Common myeloid progenitor, CD34-positive (primary cell): ENCODE data around the gene TRIM63.

Experiments
- CTCF ChIA-PET: fragments of 350-600 bp; sonication (Branson Sonifier 250); formaldehyde crosslinking; loops from one replicate; lab custom pipeline; 2021; ENCODE audit warnings: antibody characterized with exemption; lab: Charles Lee
- POLR2A ChIA-PET: fragments of 350-600 bp; sonication (Branson Sonifier 250); formaldehyde crosslinking; loops from one replicate; lab custom pipeline; 2021; ENCODE audit warnings: antibody characterized with exemption; lab: Charles Lee
- DNase-seq, 3 donors: peaks; one replicate each; pipeline versions ENCODE4 v3.0.0 to v3.0.0-alpha.2; 2013
- H3K27ac ChIP-seq, 2 experiments: 1 replicate in 1 of 2; 2 replicates in 1 of 2; pipeline ENCODE4 v1.7.0; 2013; ENCODE audit warnings: inconsistent platforms in 2 of 2, low read length in 2 of 2, mild to moderate bottlenecking in 2 of 2, low read depth in 1 of 2, moderate library complexity in 1 of 2; ENCODE audit not compliant: severe bottlenecking in 2 of 2, insufficient read depth in 1 of 2, poor library complexity in 1 of 2
- H3K27me3 ChIP-seq, 5 experiments: replicated peaks in 2 of 5; 1 replicate in 3 of 5; 2 replicates in 2 of 5; pipeline versions ENCODE4 v1.6.1 to v1.7.0; 2013; ENCODE audit warnings: low read length in 4 of 5, mild to moderate bottlenecking in 2 of 5, moderate library complexity in 2 of 5, inconsistent platforms in 1 of 5; ENCODE audit not compliant: insufficient read depth in 5 of 5, control insufficient read depth in 4 of 5
- H3K36me3 ChIP-seq, 4 experiments: 1 replicate in 2 of 4; 2 replicates in 2 of 4; pipeline versions ENCODE4 v1.6.1 to v1.7.0; 2013; ENCODE audit warnings: low read length in 3 of 4, control low read depth in 1 of 4, mild to moderate bottlenecking in 1 of 4; ENCODE audit not compliant: control insufficient read depth in 4 of 4, insufficient read depth in 4 of 4
- H3K4me1 ChIP-seq, 4 experiments: 1 replicate in 3 of 4; 2 replicates in 1 of 4; pipeline versions ENCODE4 v1.6.1 to v1.7.1; 2013; ENCODE audit warnings: low read length in 3 of 4, mild to moderate bottlenecking in 3 of 4, control low read depth in 1 of 4, inconsistent platforms in 1 of 4, moderate library complexity in 1 of 4; ENCODE audit not compliant: control insufficient read depth in 4 of 4, insufficient read depth in 4 of 4; ENCODE audit errors: control extremely low read depth in 1 of 4
- H3K4me3 ChIP-seq, 7 experiments: 1 replicate in 4 of 7; 2 replicates in 3 of 7; pipeline versions ENCODE4 v1.5.1 to v1.7.0; 2013; ENCODE audit warnings: mild to moderate bottlenecking in 7 of 7, low read length in 6 of 7, moderate library complexity in 6 of 7, inconsistent platforms in 2 of 7, low read depth in 2 of 7, control low read depth in 1 of 7; ENCODE audit not compliant: insufficient read depth in 4 of 7, control insufficient read depth in 1 of 7; ENCODE audit errors: extremely low read depth in 1 of 7
- H3K9me3 ChIP-seq, 5 experiments: 1 replicate in 4 of 5; 2 replicates in 1 of 5; pipeline versions ENCODE4 v1.6.1 to v1.7.1; 2013; ENCODE audit warnings: low read length in 4 of 5, mild to moderate bottlenecking in 2 of 5, inconsistent platforms in 1 of 5, low read depth in 1 of 5, moderate library complexity in 1 of 5; ENCODE audit not compliant: control insufficient read depth in 4 of 5, insufficient read depth in 2 of 5; ENCODE audit errors: control extremely low read depth in 1 of 5
- WGBS: methylation state at CpG from one replicate; pipeline ENCODE4 v1.1.5; 2013; ENCODE audit not compliant: insufficient coverage; 5-methylcytosine and 5-hydroxymethylcytosine counted together

TRIM63 gene

DNA sequence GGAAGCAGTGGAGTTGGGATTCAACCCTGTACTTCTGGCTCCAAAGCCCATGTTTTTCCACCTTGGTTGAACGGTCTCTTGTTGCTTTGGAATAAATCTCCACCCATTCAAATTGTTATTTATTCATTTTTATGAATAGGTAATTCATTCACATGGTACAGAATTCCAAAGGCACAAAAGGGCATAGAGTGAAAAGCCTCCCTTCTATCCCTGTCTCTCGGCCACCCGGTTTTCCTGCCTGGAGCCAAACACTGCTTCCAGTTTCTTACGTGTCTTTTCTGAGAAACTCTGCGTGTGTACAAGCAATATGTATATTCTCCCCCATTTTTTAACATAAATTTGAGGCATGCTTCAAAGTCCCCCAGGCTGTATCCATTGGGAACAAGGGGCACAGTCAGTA is 41.9 kb downstream of the TRIM63 start:
- no peak overlapping the region for H3K27ac ChIP-seq
- no peak overlapping the region for H3K4me3 ChIP-seq
- 100% methylated on average over 4 of the region's 5 CpGs for WGBS
- peaks cover 0 to 9% (median 0%) of the 10 kb centered on the region in 5 experiments for H3K27me3 ChIP-seq
- no peaks in the 10 kb centered on the region for H3K36me3 ChIP-seq
- peaks cover 0 to 22% (median 0%) of the 10 kb centered on the region in 4 experiments for H3K4me1 ChIP-seq
- DNase-seq, result no peak
- H3K9me3 ChIP-seq, result no peaks in the 10 kb centered on the region
- POLR2A ChIA-PET, result no interaction called here
- CTCF ChIA-PET, result interaction anchor here (1.3 to 1.5 kb wide), 2 partner anchors 10 to 12 kb away, joined by 3 read pairs; no protein-coding TSS in a partner anchor

DNA sequence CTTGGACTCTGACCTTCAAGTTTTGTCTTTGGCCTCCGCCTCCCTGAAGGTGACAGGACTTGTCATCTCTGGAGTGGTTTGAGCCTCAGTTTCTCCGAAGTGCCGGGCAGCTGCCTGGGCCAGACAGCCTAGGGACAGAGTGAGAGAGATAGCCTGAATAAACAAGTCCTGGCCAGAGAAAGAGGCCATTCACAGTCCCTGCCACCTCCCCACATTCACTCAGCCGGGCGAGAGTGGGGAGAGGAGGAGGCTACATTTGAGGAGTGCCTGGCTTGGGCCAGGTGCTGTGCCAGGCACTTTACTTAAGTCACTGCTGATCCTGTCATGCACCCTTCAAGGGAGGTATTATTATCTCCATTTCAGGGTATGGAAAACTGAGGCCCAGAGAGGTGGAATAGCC is 42.4 kb downstream of the TRIM63 start:
- ChIA-PET CTCF (interaction anchor here (1.3 to 1.8 kb wide), 2 partner anchors 9 to 11 kb away, joined by 3 to 7 read pairs; no protein-coding TSS in a partner anchor), POLR2A (no interaction called here)
- 83% methylated on average over 1 of the region's 5 CpGs for WGBS
- DNase-seq, result no peak
- H3K4me3 ChIP-seq, result no peak overlapping the region
- no peaks in the 10 kb centered on the region for H3K36me3 ChIP-seq
- H3K4me1 ChIP-seq, result peaks cover 0 to 26% (median under 1%) of the 10 kb centered on the region in 4 experiments
- H3K9me3 ChIP-seq, result no peaks in the 10 kb centered on the region
- H3K27me3 ChIP-seq, result peaks cover 0 to 9% (median 0%) of the 10 kb centered on the region in 5 experiments
- H3K27ac ChIP-seq, result no peak overlapping the region

DNA sequence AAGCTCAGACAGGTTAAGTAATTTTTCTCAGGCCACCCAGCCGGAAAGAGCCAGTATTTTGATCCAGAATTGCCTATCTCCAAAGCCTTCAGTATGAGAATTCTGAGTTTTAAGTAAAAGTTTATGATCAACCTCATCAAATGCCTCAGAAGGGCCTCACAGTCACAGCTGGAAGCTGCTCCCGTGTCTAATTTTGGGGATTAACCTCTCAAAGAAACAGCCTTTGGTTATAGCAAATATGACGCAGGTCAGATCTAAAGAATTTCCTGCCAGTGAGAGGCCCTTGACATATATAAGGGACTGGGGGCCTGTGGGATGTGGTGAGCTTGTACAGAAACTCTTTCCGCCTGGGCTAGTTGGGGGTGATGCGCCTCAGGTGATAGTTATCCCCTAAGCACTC is 43.6 kb downstream of the TRIM63 start:
- ChIA-PET POLR2A (no interaction called here), CTCF (interaction anchor here (1.5 to 1.8 kb wide), 2 partner anchors 10 to 128 kb away, joined by 4 to 7 read pairs; no protein-coding TSS in a partner anchor)
- Histone ChIP-seq H3K27ac (no peak overlapping the region), H3K4me3 (no peak overlapping the region), H3K27me3 (peaks cover 0 to 9% (median 0%) of the 10 kb centered on the region in 5 experiments), H3K9me3 (no peaks in the 10 kb centered on the region), H3K4me1 (peaks cover 0 to 33% (median 7%) of the 10 kb centered on the region in 4 experiments), H3K36me3 (no peaks in the 10 kb centered on the region)
- no peak for DNase-seq
- 95% methylated on average over 4 of the region's 5 CpGs for WGBS

DNA sequence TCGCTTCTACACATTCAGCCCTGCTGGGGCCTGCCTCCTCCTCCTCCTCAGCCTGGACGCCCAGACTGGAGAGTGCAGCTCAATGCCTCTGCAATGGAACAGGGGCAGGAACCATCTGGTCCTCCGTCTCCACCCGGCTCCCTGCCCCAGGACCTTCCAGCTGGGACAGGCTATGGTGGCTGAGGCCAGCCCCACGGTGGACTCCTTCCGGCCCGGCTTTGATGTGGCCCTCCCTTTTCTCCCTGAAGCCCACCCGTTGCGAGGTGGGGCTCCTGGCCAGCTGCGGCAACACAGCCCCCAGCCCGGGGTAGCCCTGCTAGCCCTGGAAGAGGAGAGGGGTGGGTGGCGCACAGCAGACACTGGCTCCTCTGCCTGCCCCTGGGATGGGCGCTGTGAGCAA is 44.4 kb downstream of the TRIM63 start:
- no peaks in the 10 kb centered on the region for H3K9me3 ChIP-seq
- no peak overlapping the region for H3K4me3 ChIP-seq
- ChIA-PET CTCF (interaction anchor here (2.0 kb wide), 1 partner anchor 9 kb away, joined by 8 read pairs; no protein-coding TSS in a partner anchor), POLR2A (no interaction called here)
- peaks cover 0 to 29% (median 7%) of the 10 kb centered on the region in 4 experiments for H3K4me1 ChIP-seq
- WGBS, result 97% methylated on average over 6 of the region's 13 CpGs
- no peak for DNase-seq
- H3K36me3 ChIP-seq, result no peaks in the 10 kb centered on the region
- H3K27me3 ChIP-seq, result peaks cover 0 to 9% (median 0%) of the 10 kb centered on the region in 5 experiments
- no peak overlapping the region for H3K27ac ChIP-seq

- Histone ChIP-seq H3K4me1 (peaks cover 0 to 26% (median 7%) of the 10 kb centered on the region in 4 experiments), H3K36me3 (no peaks in the 10 kb centered on the region), H3K9me3 (no peaks in the 10 kb centered on the region), H3K27me3 (peaks cover 0 to 10% (median 0%) of the 10 kb centered on the region in 5 experiments), H3K27ac (no peak overlapping the region), H3K4me3 (no peak overlapping the region)
- ChIA-PET POLR2A (no interaction called here), CTCF (interaction anchor here (1.4 to 2.0 kb wide), 2 partner anchors 10 to 11 kb away, joined by 3 to 8 read pairs; no protein-coding TSS in a partner anchor)
- no peak for DNase-seq
- WGBS, result 88% methylated on average over 7 of the region's 8 CpGs
Observed at GRCh38 chr1:26022404-26022779, 45.0 kb downstream of the TRIM63 start.

- no peak within 1 kb of the TSS for H3K4me3 ChIP-seq
- peaks cover 0 to 32% (median 10%) of the 10 kb centered on the region in 4 experiments for H3K4me1 ChIP-seq
- ChIA-PET POLR2A (no interaction called here), CTCF (interaction anchor here (1.4 to 2.0 kb wide), 4 partner anchors 10 to 126 kb away, joined by 3 to 8 read pairs (median 4); no protein-coding TSS in a partner anchor)
- H3K9me3 ChIP-seq, result no peaks in the 10 kb centered on the region
- WGBS, result 76% methylated on average over 15 of the region's 15 CpGs
- no peak within 1 kb of the TSS for H3K27ac ChIP-seq
- DNase-seq, result no peak
- peaks cover 0 to 10% (median 0%) of the 10 kb centered on the region in 5 experiments for H3K27me3 ChIP-seq
- H3K36me3 ChIP-seq, result no peaks in the 10 kb centered on the region
Observed at GRCh38 chr1:26021647-26022403, 45.6 kb downstream of the TRIM63 start, which contains the start of gene EXTL1. EXTL1 (plus strand) TSS chr1:26021775; CDS start chr1:26022647, 872 bp downstream.
